GM18511 (cell line): Measurements from ENCODE around the gene TGFBR3.
"Not testable (repeated sequence)": the region's sequence is repeated elsewhere in the genome, so short reads cannot be mapped to it uniquely, and the experiment has no call there.

ENCODE experiments used
- ATAC-seq: cut with Tn5 transposase; IDR thresholded peaks from one replicate; pipeline ENCODE4 v1.9.1; 2021; ENCODE audit warnings: mild to moderate bottlenecking, moderate library complexity; ENCODE audit not compliant: unreplicated experiment

TGFBR3 gene

DNA sequence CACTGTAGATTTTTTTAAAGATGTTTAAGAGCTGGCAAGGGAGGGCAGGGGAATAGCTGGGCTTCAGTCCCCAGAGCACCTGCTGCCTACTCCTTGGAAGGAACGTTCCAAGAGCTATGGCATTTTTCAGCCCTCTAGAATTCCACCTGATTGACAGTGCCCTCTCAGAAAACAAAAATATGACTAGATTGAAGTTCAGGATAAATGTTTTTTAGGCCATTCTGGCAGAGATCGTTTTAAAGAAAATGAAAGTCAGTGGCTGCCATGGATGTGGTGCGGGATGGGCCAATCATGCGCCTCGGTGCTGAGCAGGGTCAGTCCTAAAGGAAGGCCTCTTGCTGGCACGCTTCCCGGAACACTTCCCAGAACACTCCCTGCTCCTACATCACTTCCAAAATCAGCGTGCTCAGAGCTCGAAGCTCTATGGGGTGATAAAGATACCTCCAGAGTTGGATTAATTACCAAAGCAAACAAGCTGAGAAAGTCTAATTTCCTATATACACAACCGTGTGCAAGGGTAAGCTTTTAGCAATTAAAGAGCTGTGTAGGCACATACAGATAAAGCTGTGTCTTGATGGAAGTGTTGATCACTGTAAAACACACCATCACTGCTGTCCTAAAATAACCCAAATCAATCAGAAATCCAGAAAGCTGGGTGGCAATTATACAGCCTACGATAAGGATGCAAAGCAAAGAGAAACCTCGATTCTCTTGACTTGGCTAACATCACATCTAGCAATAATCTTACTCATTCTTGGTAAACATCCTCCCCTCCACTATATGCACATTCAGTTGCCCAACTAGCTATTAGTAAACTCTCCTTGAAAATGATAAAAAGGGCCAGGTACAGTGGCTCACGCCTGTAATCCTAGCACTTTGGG is 34.6 kb downstream of the TGFBR3 start:
- no peak for ATAC-seq

- ATAC-seq = no peak
These were observed 35.2 kb downstream of the TGFBR3 start for GRCh38 chr1:91850708-91851107.

DNA sequence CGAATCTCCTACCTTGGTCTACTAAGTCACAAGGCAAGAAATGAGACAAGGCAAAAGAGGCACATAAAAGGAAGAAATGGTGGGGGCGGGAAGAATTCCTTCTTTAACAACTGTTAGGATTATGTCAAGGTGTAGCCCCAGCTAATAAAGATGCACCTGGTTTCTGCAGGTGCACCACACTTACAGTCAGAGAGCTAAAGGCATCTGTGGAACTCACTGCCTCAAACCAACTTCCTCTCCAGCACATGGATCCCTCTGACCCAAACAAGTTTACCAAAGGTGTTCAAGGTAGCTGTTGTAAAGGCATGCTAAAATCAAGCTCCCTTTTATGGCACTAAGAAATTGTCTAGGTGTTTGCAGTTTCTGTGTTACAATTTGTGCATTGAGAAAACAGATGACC is 38.1 kb downstream of the TGFBR3 start:
- no peak for ATAC-seq

DNA sequence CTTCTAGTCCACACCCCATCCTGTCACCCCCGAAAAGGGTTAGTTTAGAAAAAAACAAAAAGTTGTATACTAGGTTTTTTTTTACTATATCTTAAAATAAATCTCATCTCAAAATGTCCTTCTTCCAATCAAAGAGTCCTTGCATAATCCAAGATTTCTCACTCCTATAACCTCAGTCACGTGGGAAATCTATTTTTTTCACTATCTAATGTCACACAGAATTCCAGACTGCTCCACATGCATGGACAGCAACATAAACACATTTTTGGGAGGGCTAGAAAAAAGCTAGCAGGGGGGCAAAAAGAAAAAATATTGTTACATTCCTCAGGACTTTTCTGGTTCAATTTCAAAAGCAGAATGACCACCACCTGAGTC is 39.3 kb downstream of the TGFBR3 start:
- ATAC-seq = no peak

DNA sequence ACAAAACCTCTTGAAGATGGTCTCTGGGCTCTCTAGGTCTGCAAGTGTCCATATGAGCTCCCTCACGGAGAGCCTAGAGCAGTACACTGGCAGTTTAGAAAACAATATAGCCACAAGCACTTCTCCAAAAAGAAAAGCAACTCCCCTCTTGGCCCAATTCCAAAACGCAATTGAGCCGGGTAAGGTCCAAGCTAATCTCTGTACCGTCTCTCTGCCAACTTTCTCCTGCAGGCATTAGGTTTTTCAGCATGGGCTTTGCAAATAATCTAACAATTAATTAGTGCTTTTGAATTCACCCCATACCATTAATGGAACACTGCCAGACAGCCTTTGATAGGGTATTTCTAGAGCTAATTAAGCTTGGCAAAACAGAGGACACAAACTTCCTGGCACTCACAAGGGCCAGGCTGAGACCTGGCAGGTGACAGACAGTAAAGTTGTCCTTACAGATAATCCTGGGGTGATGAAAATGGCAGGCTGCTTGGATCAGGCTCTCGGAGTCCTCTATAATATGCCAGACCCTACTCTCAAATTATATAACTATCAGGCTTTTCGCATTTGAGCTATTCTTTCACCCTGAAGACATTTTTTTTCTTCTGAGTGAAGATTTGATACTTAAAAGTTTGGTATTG is 39.8 kb downstream of the TGFBR3 start:
- ATAC-seq = no peak

- ATAC-seq = no peak
These were observed 41.0 kb downstream of the TGFBR3 start for GRCh38 chr1:91844862-91845528.

- no peak for ATAC-seq
These were observed 42.1 kb downstream of the TGFBR3 start for GRCh38 chr1:91843843-91844242.

- no peak for ATAC-seq
These were observed 43.4 kb downstream of the TGFBR3 start for GRCh38 chr1:91842563-91842962.

DNA sequence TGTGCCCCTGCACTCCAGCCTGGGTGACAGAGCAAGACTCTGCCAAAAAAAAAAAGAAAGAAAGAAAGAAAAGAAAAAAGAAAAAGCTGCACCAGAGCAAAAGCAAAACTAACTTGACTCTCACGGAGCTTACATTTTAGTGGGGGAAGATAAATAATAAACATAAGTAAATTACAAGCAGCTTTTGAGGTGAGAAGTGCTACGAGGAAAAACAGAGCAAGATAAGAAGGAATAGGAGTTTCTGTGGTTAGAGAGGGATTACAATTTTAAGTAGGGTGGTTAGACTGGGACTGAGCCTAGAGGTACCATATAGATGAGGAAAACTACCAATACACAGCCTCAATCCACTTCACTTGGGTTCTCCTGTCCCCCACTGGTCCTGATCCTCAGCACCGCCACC is 43.9 kb downstream of the TGFBR3 start:
- no peak for ATAC-seq

DNA sequence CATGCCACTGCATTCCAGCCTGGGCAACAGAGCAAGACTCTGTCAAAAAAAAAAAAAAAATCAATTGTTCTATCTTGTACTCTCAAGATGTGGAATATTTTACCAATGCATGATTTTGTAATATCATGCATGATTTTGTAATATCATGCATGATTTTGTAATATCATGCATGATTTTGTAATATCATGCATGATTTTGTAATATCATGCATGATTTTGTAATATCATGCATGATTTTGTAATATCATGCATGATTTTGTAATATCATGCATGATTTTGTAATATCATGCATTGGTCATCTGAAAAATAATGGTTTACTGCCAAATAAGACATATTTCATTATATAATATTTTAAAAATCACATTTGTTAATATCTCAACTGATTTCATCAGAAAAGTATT is 45.7 kb downstream of the TGFBR3 start:
- not testable (repeated sequence) for ATAC-seq

DNA sequence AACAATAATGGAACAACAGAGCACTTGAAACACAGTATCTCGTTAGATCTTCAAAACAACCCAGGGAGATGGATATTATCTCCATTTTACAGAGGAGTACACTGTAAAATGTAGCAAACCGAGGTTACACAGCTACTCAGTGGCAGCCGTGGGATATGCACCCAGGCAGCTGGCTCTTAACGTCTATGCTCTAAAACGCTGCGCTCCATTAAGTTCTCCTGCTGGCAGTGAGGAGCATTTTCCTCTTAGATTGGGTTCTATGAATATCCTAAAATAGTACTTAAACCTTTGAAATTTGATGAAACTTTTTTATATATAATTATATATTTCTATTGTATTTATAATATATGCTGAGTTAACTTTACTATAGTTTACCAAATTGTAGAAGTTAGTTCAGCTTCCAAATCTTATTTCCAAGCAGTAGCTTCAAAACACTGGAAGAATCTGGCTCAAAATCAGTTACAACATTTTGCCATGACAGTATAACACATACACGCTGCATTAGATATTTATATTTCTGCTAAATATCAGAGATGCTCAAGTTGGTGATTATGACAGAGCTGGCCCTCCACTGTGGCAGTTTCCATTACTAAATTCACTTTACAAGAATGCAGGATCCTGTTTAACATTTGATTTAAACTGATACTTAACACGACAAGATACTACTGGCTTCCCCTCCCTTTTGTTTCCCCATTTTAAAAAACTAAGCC is 49.5 kb downstream of the TGFBR3 start:
- no peak for ATAC-seq

DNA sequence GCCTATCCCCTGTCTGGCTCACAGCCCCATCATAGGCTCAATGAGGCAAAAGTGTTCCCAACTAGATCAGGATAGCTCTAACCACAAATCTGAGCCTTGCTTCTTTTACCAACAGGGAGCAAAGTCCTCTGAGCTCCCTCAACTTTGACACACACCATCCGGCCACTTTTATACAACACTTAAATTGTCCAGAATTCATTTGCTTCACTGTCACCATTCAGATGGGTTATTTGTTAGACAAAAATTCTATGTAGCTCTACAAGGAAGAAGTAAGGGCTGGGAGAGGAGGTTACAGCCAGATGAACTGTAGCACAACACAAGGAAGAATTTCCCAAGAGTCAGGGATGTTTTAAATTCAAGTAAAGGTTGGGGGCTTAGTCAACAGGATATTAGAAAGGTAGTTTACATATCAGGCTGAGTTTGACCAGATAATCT is 50.8 kb downstream of the TGFBR3 start:
- ATAC-seq = no peak

GRCh38 chr1:91834549-91834948 is 51.4 kb downstream of the TGFBR3 start:
- not testable (repeated sequence) for ATAC-seq

GRCh38 chr1:91833946-91834345 is 52.0 kb downstream of the TGFBR3 start:
- ATAC-seq = no peak

DNA sequence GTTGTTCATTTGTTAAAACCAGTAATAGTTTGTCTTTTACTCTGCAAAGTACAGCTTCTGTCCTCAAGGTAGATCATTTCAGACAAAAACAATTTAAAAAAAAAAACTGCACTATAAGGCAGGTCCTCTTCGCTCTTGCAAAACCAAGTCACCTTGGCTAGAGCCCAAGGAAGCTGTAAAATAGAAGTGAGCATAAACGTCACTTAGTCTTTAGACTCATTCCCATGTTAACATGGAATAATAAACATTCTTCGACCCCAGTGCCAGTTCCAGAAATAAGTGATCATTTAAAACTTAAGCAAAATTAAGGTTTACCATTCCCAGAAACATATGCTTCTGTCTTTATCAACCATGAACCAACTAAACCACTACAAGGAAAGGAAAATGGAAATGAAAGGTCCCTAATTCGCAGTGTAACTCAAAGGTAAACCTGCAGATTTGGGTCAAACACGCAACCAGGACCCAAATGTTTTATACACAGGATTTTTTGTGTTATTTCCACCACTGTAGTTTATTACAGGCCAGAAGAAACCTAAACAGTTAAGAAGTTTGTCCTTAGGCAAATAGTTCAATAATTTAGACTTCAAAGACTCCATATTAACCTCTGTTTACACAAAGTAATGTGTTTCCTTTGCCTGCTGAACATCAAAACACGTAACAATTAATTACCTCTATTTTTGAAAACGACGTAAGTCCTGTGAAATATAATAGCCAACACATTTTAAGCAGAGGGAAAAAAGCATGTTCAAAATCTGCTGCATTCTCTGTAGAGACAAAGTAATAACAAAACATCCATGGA is 54.6 kb downstream of the TGFBR3 start:
- ATAC-seq = no peak

DNA sequence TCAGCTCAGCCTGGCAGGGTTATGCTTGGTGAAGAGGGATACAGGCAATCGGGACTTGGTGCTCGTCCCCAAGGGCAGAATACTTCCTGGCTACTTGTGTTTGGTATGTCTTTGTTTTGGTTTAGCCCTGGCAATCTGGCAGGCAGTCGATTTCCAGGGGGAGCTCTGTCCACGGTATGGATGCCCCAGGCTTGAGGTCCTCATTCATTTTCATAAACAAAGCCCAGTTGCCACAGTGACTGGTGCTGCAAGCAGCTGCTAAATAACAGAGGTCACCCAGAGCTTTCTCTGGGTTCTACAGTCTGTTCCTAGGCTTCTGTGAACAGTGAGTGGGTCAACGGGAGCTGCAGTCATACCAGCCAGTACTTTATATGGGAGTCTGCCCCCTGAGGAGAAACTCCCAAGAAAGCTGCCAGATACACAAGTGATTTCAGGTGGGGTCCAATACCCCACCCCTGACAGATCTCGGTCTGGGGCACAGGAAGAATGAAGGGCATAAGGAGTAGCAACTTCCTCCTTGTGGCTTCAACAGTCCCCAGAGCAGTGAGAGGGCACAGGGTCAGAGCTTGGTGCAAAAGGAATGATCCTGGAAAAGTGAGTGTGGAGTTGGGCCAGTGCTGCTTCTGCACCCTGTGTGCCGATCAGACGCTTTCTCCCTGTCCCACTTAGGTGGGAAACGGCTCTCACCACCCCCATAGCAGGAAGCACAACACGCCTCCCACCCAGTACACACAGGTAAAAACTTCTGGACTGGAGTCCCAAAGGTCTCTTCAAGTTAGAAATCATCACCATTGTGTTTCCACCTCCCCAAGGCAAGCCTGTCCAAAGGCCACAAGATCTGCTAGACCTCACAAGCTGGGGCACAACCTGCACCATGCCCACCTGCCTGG is 55.5 kb downstream of the TGFBR3 start:
- ATAC-seq = no peak

DNA sequence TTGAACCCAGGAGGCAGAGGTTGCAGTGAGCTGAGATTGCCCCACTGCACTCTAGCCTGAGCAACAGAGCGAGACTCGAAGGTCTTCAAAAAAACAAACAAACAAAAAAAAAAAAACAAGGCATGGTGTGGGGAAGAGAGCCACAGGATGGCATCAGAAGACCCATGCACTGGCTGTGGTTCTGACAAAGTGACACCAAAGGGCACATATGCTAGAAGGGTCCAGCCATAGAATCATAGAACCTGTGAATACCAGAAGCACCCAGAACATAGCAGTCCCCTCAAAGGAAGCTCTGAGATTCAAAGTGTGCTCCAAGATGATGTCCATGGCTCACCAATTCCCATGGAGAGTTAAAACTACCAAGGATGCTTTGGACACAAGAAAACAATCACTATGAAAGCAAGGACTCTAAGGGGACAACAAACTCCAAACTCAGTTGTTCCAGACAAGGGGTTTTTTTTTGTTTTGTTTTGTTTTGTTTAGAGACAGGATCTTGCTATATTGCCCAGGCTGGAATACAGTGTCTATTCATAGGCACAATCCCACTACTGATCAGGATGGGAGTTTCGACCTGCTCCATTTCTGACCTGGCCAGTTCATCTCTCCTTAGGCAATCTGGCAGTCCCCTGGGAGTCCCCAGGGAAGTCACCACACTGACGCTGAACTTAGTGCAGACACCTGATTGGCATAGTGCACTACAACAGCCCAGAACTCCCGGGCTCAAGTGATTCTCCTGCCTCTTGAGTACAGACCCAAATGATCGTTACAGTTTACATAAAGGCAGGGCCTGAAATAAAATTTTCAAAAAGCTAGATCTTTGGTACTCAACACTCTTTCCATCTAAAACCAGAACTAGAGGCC is 56.4 kb downstream of the TGFBR3 start:
- ATAC-seq = no peak

GRCh38 chr1:91828583-91829281 is 57.2 kb downstream of the TGFBR3 start:
- no peak for ATAC-seq
